ENCODE results near the gene ACLY. TPM values are rescaled to one million over a fixed set of nuclear protein-coding genes. Genes with fewer than 3 reads are reported as not detected.

ACLY gene
- total and polyA plus RNA-seq, 10 of the 15 experiments (the other 5 are each of a cell fraction or from before 2014, with no cell fraction given), result 32.6 to 224 (median 114) TPM

- RAD21 ChIA-PET (ENCODE audit: unreplicated experiment), result no interaction called here
- no peak for FAIRE-seq
- Histone ChIP-seq H3K27me3 (replicated peaks in 1 of 2; ENCODE audit: control insufficient read depth in 2 of 2, insufficient read depth in 2 of 2, low read length in 1 of 2) (no peaks in the 10 kb centered on the region), H3K4me2 (ENCODE audit: control insufficient read depth, insufficient read depth) (no peak overlapping the region), H3K27ac (ENCODE audit: control insufficient read depth, insufficient read depth) (no peak overlapping the region), H3K4me1 (ENCODE audit: control insufficient read depth, insufficient read depth, low read length) (no peaks in the 10 kb centered on the region), H4K20me1 (ENCODE audit: control insufficient read depth, insufficient read depth) (no peaks in the 10 kb centered on the region), H3K9ac (ENCODE audit: control insufficient read depth, insufficient read depth, low read length) (no peak overlapping the region), H3K79me2 (ENCODE audit: control insufficient read depth, insufficient read depth, low read length) (no peaks in the 10 kb centered on the region), H3K36me3 (ENCODE audit: control insufficient read depth in 2 of 2, insufficient read depth in 2 of 2, low read length in 1 of 2) (no peaks in the 10 kb centered on the region), H2AFZ (ENCODE audit: control insufficient read depth, low read depth, low read length) (no peak overlapping the region), H3K4me3 (no peak overlapping the region), H3K9me3 (replicated peaks; ENCODE audit: control insufficient read depth, insufficient read depth, low read length) (no peaks in the 10 kb centered on the region)
- DNase-seq (ENCODE audit: low read depth, low spot score), result no peak
- CTCF ChIA-PET, result interaction anchor here (0.9 to 2.5 kb wide), 2 partner anchors 144 to 161 kb away, joined by 3 to 5 read pairs; no protein-coding TSS in a partner anchor
- intact Hi-C loops (cut with micrococcal nuclease; ENCODE audit: unreplicated experiment) (no loop called here), in situ Hi-C loops (cut with MboI) (no loop called here)
- no TSS peak for BruUV-seq (replicated peaks)
- SMC1A ChIA-PET (ENCODE audit: uncharacterized antibody, unreplicated experiment), result interaction anchor here (1.0 kb wide), 1 partner anchor 23 kb away, joined by 3 read pairs; no protein-coding TSS in a partner anchor
- no peak for ATAC-seq
- WGBS (ENCODE audit: insufficient coverage, insufficient replicate concordance, low lambda C conversion rate, missing lambda C conversion rate), result 69% methylated on average over 11 of the region's 11 CpGs
- POLR2A ChIA-PET, result interaction anchor here (0.5 to 1.6 kb wide), 3 partner anchors 9 to 201 kb away, joined by 3 to 5 read pairs (median 3); partner anchors contain the start of genes CNP and ODAD4
- TF ChIP-seq YY1 (IDR thresholded peaks at IDR 0.05; ENCODE audit: low read depth, low read length) (no peak), ATF3 (IDR thresholded peaks at IDR 0.05; ENCODE audit: borderline replicate concordance, extremely low read depth, low read depth, low read length) (no peak), ZNF687 (IDR thresholded peaks at IDR 0.05) (no peak), SMAD1 (IDR thresholded peaks at IDR 0.05; ENCODE audit: low read depth, partially characterized antibody) (no peak), NFYA (IDR thresholded peaks at IDR 0.05; ENCODE audit: borderline replicate concordance, low read depth, low read length) (no peak), MTA3 (IDR thresholded peaks at IDR 0.05; ENCODE audit: borderline replicate concordance, low read length) (no peak), ZNF207 (IDR thresholded peaks at IDR 0.05; ENCODE audit: borderline replicate concordance) (no peak), PRDM15 (CRISPR knock-in tag; IDR thresholded peaks at IDR 0.05) (no peak), CHD2 (IDR thresholded peaks at IDR 0.05; ENCODE audit: borderline replicate concordance, low read depth, low read length) (no peak), ESRRA (IDR thresholded peaks at IDR 0.05; ENCODE audit: low read length) (no peak), BACH1 (IDR thresholded peaks at IDR 0.05; ENCODE audit: borderline replicate concordance) (no peak), RCOR1 (conservative IDR thresholded peaks at IDR 0.05; ENCODE audit: low read depth, low read length) (no peak), STAT1 (conservative IDR thresholded peaks at IDR 0.05) (no peak), ASH2L (IDR thresholded peaks at IDR 0.05; ENCODE audit: borderline replicate concordance, low read depth) (no peak)
Measured at GRCh38 chr17:41957031-41957868, 38.5 kb upstream of the ACLY start.

Measured in GM12878 (cell line).